H9 (cell line): ENCODE measurements around the gene TRMT11. TPM values are rescaled to one million over a fixed set of nuclear protein-coding genes. Genes with fewer than 3 reads are reported as not detected.

ENCODE experiments used
- DNase-seq: peaks from one replicate; pipeline ENCODE4 v3.0.0-alpha.2; 2017
- H2AFZ ChIP-seq: one replicate; pipeline ENCODE4 v1.6.1; 2013; ENCODE audit warnings: mild to moderate bottlenecking, low read length, control low read depth, moderate library complexity
- H2AK5ac ChIP-seq: 2 replicates; pipeline ENCODE4 v1.6.1; 2013; ENCODE audit warnings: low read length, control low read depth, mixed read lengths; ENCODE audit not compliant: insufficient read length
- H2BK120ac ChIP-seq: one replicate; pipeline ENCODE4 v1.6.1; 2013; ENCODE audit warnings: low read depth, mild to moderate bottlenecking, low read length, control low read depth, inconsistent platforms; ENCODE audit not compliant: poor library complexity, severe bottlenecking
- H2BK12ac ChIP-seq: 2 replicates; pipeline ENCODE4 v1.6.1; 2013; ENCODE audit warnings: low read length, control low read depth, mixed read lengths, low read depth; ENCODE audit not compliant: insufficient read length
- H2BK15ac ChIP-seq: 2 replicates; pipeline ENCODE4 v1.6.1; 2013; ENCODE audit warnings: low read depth, low read length, control low read depth
- H2BK20ac ChIP-seq: one replicate; pipeline ENCODE4 v1.6.1; 2013; ENCODE audit warnings: low read depth, mild to moderate bottlenecking, low read length, control low read depth, inconsistent platforms; ENCODE audit not compliant: poor library complexity, severe bottlenecking
- H2BK5ac ChIP-seq: 2 replicates; pipeline ENCODE4 v1.6.1; 2013; ENCODE audit warnings: low read length, control low read depth, mixed read lengths; ENCODE audit not compliant: insufficient read length
- H3K14ac ChIP-seq: 2 replicates; pipeline ENCODE4 v1.6.1; 2013; ENCODE audit warnings: low read length, control low read depth; ENCODE audit not compliant: insufficient read depth
- H3K18ac ChIP-seq: 2 replicates; pipeline ENCODE4 v1.6.1; 2013; ENCODE audit warnings: low read depth, mild to moderate bottlenecking, mixed read lengths, low read length, control low read depth; ENCODE audit not compliant: insufficient read length
- H3K23ac ChIP-seq: 2 replicates; pipeline ENCODE4 v1.6.1; 2013; ENCODE audit warnings: low read length, control low read depth, mixed read lengths, low read depth; ENCODE audit not compliant: insufficient read length
- H3K23me2 ChIP-seq: 2 replicates; pipeline ENCODE4 v1.6.1; 2013; ENCODE audit warnings: low read depth, mild to moderate bottlenecking, mixed read lengths, low read length, control low read depth; ENCODE audit not compliant: insufficient read length, poor library complexity, severe bottlenecking
- H3K27ac ChIP-seq: 2 replicates; pipeline ENCODE4 v1.5.1; 2013; ENCODE audit warnings: low read length, control low read depth, mixed read lengths, low read depth; ENCODE audit not compliant: insufficient read length
- H3K27me3 ChIP-seq: 2 replicates; pipeline ENCODE4 v1.6.1; 2013; ENCODE audit warnings: low read length, control low read depth, inconsistent platforms; ENCODE audit not compliant: insufficient read depth
- H3K4ac ChIP-seq: 2 replicates; pipeline ENCODE4 v1.6.1; 2013; ENCODE audit warnings: low read depth, mild to moderate bottlenecking, control low read depth, inconsistent platforms, low read length, moderate library complexity
- H3K4me1 ChIP-seq: 2 replicates; pipeline ENCODE4 v1.6.1; 2013; ENCODE audit warnings: low read length, control low read depth, inconsistent platforms; ENCODE audit not compliant: insufficient read depth
- H3K4me2 ChIP-seq: 2 replicates; pipeline ENCODE4 v1.6.1; 2013; ENCODE audit warnings: low read length, control low read depth, mixed read lengths; ENCODE audit not compliant: insufficient read length, insufficient read depth
- H3K56ac ChIP-seq: 2 replicates; pipeline ENCODE4 v1.6.1; 2013; ENCODE audit warnings: low read depth, mild to moderate bottlenecking, mixed read lengths, low read length, control low read depth; ENCODE audit not compliant: insufficient read length
- H3K79me1 ChIP-seq: 2 replicates; pipeline ENCODE4 v1.6.1; 2013; ENCODE audit warnings: low read depth, mild to moderate bottlenecking, moderate library complexity, low read length, control low read depth, inconsistent platforms; ENCODE audit not compliant: insufficient read depth, poor library complexity, severe bottlenecking
- H3K79me2 ChIP-seq: 2 replicates; pipeline ENCODE4 v1.6.1; 2013; ENCODE audit warnings: low read length, control low read depth, inconsistent platforms; ENCODE audit not compliant: insufficient read depth
- H3K9ac ChIP-seq: 2 replicates; pipeline ENCODE4 v1.6.1; 2013; ENCODE audit warnings: low read length, control low read depth, mixed read lengths; ENCODE audit not compliant: insufficient read length; ENCODE audit errors: extremely low read depth
- H3K9me3 ChIP-seq: one replicate; pipeline ENCODE4 v1.6.1; 2013; ENCODE audit warnings: low read depth, low read length, inconsistent platforms; ENCODE audit not compliant: control insufficient read depth
- H3T11ph ChIP-seq: one replicate; pipeline ENCODE4 v1.6.1; 2013; ENCODE audit warnings: mild to moderate bottlenecking, low read length, control low read depth, inconsistent platforms
- H4K20me1 ChIP-seq: one replicate; pipeline ENCODE4 v1.6.1; 2013; ENCODE audit not compliant: control insufficient read depth, insufficient read length, insufficient read depth
- H4K5ac ChIP-seq: 2 replicates; pipeline ENCODE4 v1.6.1; 2013; ENCODE audit warnings: low read depth, mild to moderate bottlenecking, mixed read lengths, low read length, control low read depth; ENCODE audit not compliant: insufficient read length
- H4K8ac ChIP-seq: replicated peaks from 2 replicates; pipeline ENCODE4 v1.6.1; 2013; ENCODE audit warnings: low read length, control low read depth, mixed read lengths, low read depth; ENCODE audit not compliant: insufficient read length
- H4K91ac ChIP-seq: 2 replicates; pipeline ENCODE4 v1.6.1; 2013; ENCODE audit warnings: low read depth, mild to moderate bottlenecking, moderate library complexity, mixed read lengths, low read length, control low read depth; ENCODE audit not compliant: insufficient read length
- H3K27ac Mint-ChIP-seq, 3 experiments: 2 replicates in 2 of 3; 3 replicates in 1 of 3; pipeline ENCODE4 v1.8.0; 2020 to 2021; ENCODE audit warnings: mixed read lengths in 3 of 3, mild to moderate bottlenecking in 1 of 3, moderate library complexity in 1 of 3
- H3K27me3 Mint-ChIP-seq: 2 replicates; pipeline ENCODE4 v1.8.0; 2021; ENCODE audit warnings: low read depth, mild to moderate bottlenecking, moderate library complexity, mixed read lengths
- H3K36me3 Mint-ChIP-seq, 3 experiments: 2 replicates in 2 of 3; 3 replicates in 1 of 3; pipeline ENCODE4 v1.8.0; 2020 to 2021; ENCODE audit warnings: low read depth in 3 of 3, mixed read lengths in 3 of 3; ENCODE audit not compliant: insufficient read depth in 1 of 3
- H3K4me1 Mint-ChIP-seq, 2 experiments: 2 replicates each; pipeline ENCODE4 v1.8.0; 2020; ENCODE audit warnings: mixed read lengths in 2 of 2
- H3K4me3 Mint-ChIP-seq, 2 experiments: 2 replicates in 1 of 2; 3 replicates in 1 of 2; pipeline ENCODE4 v1.8.0; 2020 to 2021; ENCODE audit warnings: mild to moderate bottlenecking in 2 of 2, mixed read lengths in 2 of 2, moderate library complexity in 1 of 2
- H3K9me3 Mint-ChIP-seq, 2 experiments: 2 replicates in 1 of 2; 3 replicates in 1 of 2; pipeline ENCODE4 v1.8.0; 2020; ENCODE audit warnings: mild to moderate bottlenecking in 2 of 2, mixed read lengths in 2 of 2, moderate library complexity in 1 of 2
- CTCF ChIP-seq: fragments of 200-600 bp; sonication (generic); conservative IDR thresholded peaks from 3 replicates; pipeline ENCODE4 v1.8.0; 2021; ENCODE audit warnings: antibody characterized with exemption, mild to moderate bottlenecking
- whole genome bisulfite sequencing: extraction: QIAGEN DNeasy Blood & Tissue Kit; methylation state at CpG from one replicate; pipeline ENCODE4 v1.1.7; 2013; ENCODE audit warnings: missing lambda C conversion rate, low lambda C conversion rate, mixed read lengths; ENCODE audit not compliant: insufficient read length; ENCODE audit errors: extremely low coverage; 5-methylcytosine and 5-hydroxymethylcytosine counted together
- total RNA-seq: library from RNA; stranded (reverse); gene quantifications from 2 replicates; pipeline ENCODE4 v1.2.1, GENCODE V29; 2021

Gene TRMT11
- total RNA-seq, 1 experiment from 2014 or later: 31.1 TPM

GRCh38 chr6:125959041-125959440 is 27.3 kb upstream of the TRMT11 start:
- H3K79me1 ChIP-seq: no peaks in the 10 kb centered on the region
- H2AFZ ChIP-seq: no peak overlapping the region
- WGBS: no CpG with 5 or more reads among the region's 4 CpGs
- no peak overlapping the region for H3K14ac ChIP-seq
- no peak overlapping the region for H4K5ac ChIP-seq
- H3K27ac ChIP-seq: no peak overlapping the region
- H4K20me1 ChIP-seq: no peaks in the 10 kb centered on the region
- no peaks in the 10 kb centered on the region for H3K9me3 Mint-ChIP-seq
- peaks cover 3% of the 10 kb centered on the region in 2 experiments; a peak in 2 of 4 replicates for H3K4me1 Mint-ChIP-seq
- no peak for TF ChIP-seq CTCF
- H3K56ac ChIP-seq: no peak overlapping the region
- no peak overlapping the region for H2BK15ac ChIP-seq
- no peak overlapping the region for H3K9ac ChIP-seq
- no peaks in the 10 kb centered on the region; the same call in none of the 2 replicates for H3K27me3 Mint-ChIP-seq
- no peak overlapping the region for H2BK120ac ChIP-seq
- H3K4me2 ChIP-seq: no peak overlapping the region
- H3K23ac ChIP-seq: no peak overlapping the region
- no peaks in the 10 kb centered on the region for H3K23me2 ChIP-seq
- H3K27ac Mint-ChIP-seq: no peak overlapping the region
- H2BK12ac ChIP-seq: no peak overlapping the region
- H2BK5ac ChIP-seq: no peak overlapping the region
- H3K18ac ChIP-seq: no peak overlapping the region
- H3K4me3 Mint-ChIP-seq: no peak overlapping the region
- H3K79me2 ChIP-seq: no peaks in the 10 kb centered on the region
- DNase-seq: no peak
- 0 out of 2 replicates have a peak, but pooled peaks cover 2% of the 10 kb centered on the region for H3K4me1 ChIP-seq
- no peak overlapping the region for H3T11ph ChIP-seq
- no peaks in the 10 kb centered on the region for H3K9me3 ChIP-seq
- H4K8ac ChIP-seq: no peak overlapping the region
- H3K27me3 ChIP-seq: no peaks in the 10 kb centered on the region
- no peaks in the 10 kb centered on the region for H3K36me3 Mint-ChIP-seq
- H2BK20ac ChIP-seq: no peak overlapping the region
- no peak overlapping the region for H3K4ac ChIP-seq
- no peak overlapping the region for H2AK5ac ChIP-seq
- H4K91ac ChIP-seq: no peak overlapping the region
